NCI-H526 treated with DMSO at 0.1 percent for 48 hours (cell line): ENCODE results near the gene DDO.

Experiments used
- DNase-seq: peaks from one replicate; lab custom pipeline; 2025; lab: John Stamatoyannopoulos, UW

Gene DDO

GRCh38 chr6:110419028-110419739 is 3.8 kb upstream of the DDO start:
- DNase-seq: peak; percentile 54

GRCh38 chr6:110418594-110418993 is 3.2 kb upstream of the DDO start:
- no peak for DNase-seq

- DNase-seq: no peak
Observed at GRCh38 chr6:110414669-110415068, 706 bp downstream of the DDO start.

GRCh38 chr6:110412360-110412759 is 3.0 kb downstream of the DDO start:
- no peak for DNase-seq

- DNase-seq: no peak
Observed at GRCh38 chr6:110410511-110410910, 4.9 kb downstream of the DDO start.

GRCh38 chr6:110409794-110410193 is 5.6 kb downstream of the DDO start:
- DNase-seq: no peak

GRCh38 chr6:110408901-110409300 is 6.5 kb downstream of the DDO start:
- no peak for DNase-seq

- no peak for DNase-seq
Observed at GRCh38 chr6:110404607-110405006, 10.8 kb downstream of the DDO start.

- DNase-seq: no peak
Observed at GRCh38 chr6:110401585-110402176, 13.7 kb downstream of the DDO start.

- DNase-seq: no peak
Observed at GRCh38 chr6:110400208-110400607, 15.2 kb downstream of the DDO start.

GRCh38 chr6:110399219-110400071 is 15.9 kb downstream of the DDO start:
- DNase-seq: no peak

- no peak for DNase-seq
Observed at GRCh38 chr6:110398778-110399177, 16.6 kb downstream of the DDO start.

- no peak for DNase-seq
Observed at GRCh38 chr6:110395221-110395620, 20.2 kb downstream of the DDO start.

GRCh38 chr6:110394409-110394808 is 21.0 kb downstream of the DDO start:
- no peak for DNase-seq

GRCh38 chr6:110392727-110393126 is 22.6 kb downstream of the DDO start:
- DNase-seq: no peak

GRCh38 chr6:110390404-110390803 is 25.0 kb downstream of the DDO start:
- no peak for DNase-seq

GRCh38 chr6:110389689-110390382 is 25.5 kb downstream of the DDO start:
- no peak for DNase-seq

- no peak for DNase-seq
Observed at GRCh38 chr6:110387986-110388385, 27.4 kb downstream of the DDO start.

- DNase-seq: no peak
Observed at GRCh38 chr6:110385458-110385863, 29.9 kb downstream of the DDO start.

GRCh38 chr6:110378552-110378951 is 36.8 kb downstream of the DDO start:
- no peak for DNase-seq

- no peak for DNase-seq
Observed at GRCh38 chr6:110369066-110369465, 46.3 kb downstream of the DDO start.

GRCh38 chr6:110368284-110368683 is 47.1 kb downstream of the DDO start:
- DNase-seq: no peak
